GM12875 (cell line): ENCODE data around the gene AKR1B1.
"Not testable (repeated sequence)": the region's sequence is repeated elsewhere in the genome, so short reads cannot be mapped to it uniquely, and the experiment has no call there.

ENCODE experiments used
- H3K4me3 ChIP-seq: one replicate; pipeline ENCODE4 v1.5.1; 2011; ENCODE audit warnings: low read depth, low read length, control low read depth
- TF ChIP-seq, protein P1 (sequence below): IDR thresholded peaks from 2 replicates; pipeline ENCODE4 v1.5.1; 2011; ENCODE audit warnings: low read depth, mild to moderate bottlenecking, control low read depth, inconsistent platforms, low read length, moderate library complexity, borderline replicate concordance; ENCODE audit not compliant: insufficient read depth

AKR1B1 gene

GRCh38 chr7:134495546-134495945, 36.6 kb upstream of the AKR1B1 start:
- no peak overlapping the region for H3K4me3 ChIP-seq
- TF ChIP-seq, protein P1, sequence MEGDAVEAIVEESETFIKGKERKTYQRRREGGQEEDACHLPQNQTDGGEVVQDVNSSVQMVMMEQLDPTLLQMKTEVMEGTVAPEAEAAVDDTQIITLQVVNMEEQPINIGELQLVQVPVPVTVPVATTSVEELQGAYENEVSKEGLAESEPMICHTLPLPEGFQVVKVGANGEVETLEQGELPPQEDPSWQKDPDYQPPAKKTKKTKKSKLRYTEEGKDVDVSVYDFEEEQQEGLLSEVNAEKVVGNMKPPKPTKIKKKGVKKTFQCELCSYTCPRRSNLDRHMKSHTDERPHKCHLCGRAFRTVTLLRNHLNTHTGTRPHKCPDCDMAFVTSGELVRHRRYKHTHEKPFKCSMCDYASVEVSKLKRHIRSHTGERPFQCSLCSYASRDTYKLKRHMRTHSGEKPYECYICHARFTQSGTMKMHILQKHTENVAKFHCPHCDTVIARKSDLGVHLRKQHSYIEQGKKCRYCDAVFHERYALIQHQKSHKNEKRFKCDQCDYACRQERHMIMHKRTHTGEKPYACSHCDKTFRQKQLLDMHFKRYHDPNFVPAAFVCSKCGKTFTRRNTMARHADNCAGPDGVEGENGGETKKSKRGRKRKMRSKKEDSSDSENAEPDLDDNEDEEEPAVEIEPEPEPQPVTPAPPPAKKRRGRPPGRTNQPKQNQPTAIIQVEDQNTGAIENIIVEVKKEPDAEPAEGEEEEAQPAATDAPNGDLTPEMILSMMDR, result no peak

GRCh38 chr7:134493091-134493490, 34.2 kb upstream of the AKR1B1 start:
- TF ChIP-seq, protein P1, result no peak
- H3K4me3 ChIP-seq, result no peak overlapping the region

DNA sequence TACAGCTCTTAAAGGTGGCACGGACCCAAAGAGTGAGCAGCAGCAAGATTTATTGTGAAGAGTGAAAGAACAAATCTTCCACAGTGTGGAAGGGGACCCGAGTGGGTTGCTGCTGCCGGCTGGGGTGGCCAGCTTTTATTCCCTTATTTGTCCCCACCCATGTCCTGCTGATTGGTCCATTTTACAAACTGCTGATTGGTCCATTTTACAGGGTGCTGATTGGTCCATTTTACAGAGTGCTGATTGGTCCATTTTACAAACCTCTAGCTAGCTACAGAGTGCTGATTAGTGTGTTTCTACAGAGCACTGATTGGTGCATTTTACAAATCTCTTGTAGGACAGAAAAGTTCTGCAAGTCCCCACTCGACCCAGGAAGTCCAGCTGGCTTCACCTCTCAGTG, 28.8 kb upstream of the AKR1B1 start:
- H3K4me3 ChIP-seq, result not testable (repeated sequence)

- no peak overlapping the region for H3K4me3 ChIP-seq
- TF ChIP-seq, protein P1, result no peak
Observed at GRCh38 chr7:134485203-134485602, 26.3 kb upstream of the AKR1B1 start.

GRCh38 chr7:134483296-134483695, 24.4 kb upstream of the AKR1B1 start:
- H3K4me3 ChIP-seq, result no peak overlapping the region
- TF ChIP-seq, protein P1, result no peak

GRCh38 chr7:134482858-134483257, 24.0 kb upstream of the AKR1B1 start:
- TF ChIP-seq, protein P1, result no peak
- no peak overlapping the region for H3K4me3 ChIP-seq

- H3K4me3 ChIP-seq, result no peak overlapping the region
- TF ChIP-seq, protein P1, result no peak
Observed at GRCh38 chr7:134481167-134481566, 22.3 kb upstream of the AKR1B1 start.

DNA sequence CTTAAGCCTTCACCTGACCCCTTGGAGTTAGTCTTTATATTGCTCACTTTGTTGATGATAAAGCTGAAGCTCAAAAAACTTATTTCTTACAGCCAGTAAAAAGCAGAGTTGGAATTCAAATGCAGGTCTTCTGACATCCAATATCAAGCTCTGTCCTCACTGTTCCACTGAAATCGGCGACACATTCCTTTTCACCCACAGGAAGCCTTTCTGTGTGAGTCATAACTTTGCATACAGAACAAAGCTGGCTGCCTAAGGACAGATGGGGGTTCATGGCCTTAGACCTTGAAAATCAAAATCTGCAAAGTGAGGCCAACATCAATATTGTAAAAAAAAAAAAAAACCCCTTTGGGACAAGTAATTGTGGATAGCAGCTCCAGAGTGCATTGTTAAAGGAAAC, 21.8 kb upstream of the AKR1B1 start:
- TF ChIP-seq, protein P1, result no peak
- no peak overlapping the region for H3K4me3 ChIP-seq
